Erythroblast (primary cell): ENCODE measurements around the gene SRD5A3.

Experiments
- GATA1 ChIP-seq: IDR thresholded peaks from 2 replicates; pipeline ENCODE4 v1.6.1; 2011; ENCODE audit warnings: low read depth, mild to moderate bottlenecking, control low read depth, low read length, moderate library complexity
- POLR2A ChIP-seq: IDR thresholded peaks from 2 replicates; pipeline ENCODE4 v1.6.1; 2011; ENCODE audit warnings: mild to moderate bottlenecking, low read length

DNA sequence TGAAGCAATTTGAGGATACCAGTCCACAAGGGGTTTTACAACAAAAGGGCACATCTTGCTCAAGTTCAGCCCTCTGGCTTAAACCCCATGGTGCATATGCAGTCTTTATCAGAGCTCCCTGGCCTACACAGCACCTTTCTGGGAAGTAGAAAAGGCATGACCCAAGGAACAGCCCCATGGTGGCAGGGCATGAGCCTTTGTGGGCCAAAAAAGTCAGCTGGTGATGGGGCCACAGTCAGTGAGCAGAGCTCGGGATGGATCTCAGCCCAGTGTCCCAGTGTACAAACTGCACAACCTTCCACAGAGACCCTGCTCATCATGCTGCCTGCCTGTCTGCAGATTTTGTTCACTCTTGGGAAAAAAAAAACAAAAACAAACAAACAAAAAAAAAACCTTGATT is 27.4 kb downstream of the SRD5A3 start:
- no peak for TF ChIP-seq POLR2A
- TF ChIP-seq GATA1 = no peak
